Measurements from ENCODE around the gene ZMYND19. TPM values are rescaled to one million over a fixed set of nuclear protein-coding genes. Genes with fewer than 3 reads are reported as not detected.

The ZMYND19 gene
- total and polyA plus RNA-seq, 2 of the 4 experiments (the other 2 are of a cell fraction): 14.3 to 21.4 TPM

DNA sequence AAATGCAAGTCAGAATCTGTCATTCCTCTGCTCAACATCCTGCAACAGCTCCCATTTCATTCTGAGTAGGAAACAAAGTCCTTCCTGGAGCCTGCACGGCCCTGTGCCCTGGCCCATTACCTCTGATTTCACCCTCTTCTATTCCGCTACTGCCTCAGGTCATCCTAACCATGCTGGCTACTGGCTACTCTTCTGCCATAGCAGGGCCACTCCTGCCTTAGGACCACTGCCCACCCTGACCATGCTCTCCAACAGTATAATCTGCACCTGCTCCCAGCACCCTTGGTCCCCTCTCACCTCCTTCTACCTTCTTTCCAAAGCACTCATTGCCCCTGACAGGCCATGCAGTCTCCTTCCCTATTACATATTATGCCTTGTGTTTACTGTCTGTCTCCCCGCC lies 19.7 kb downstream of the ZMYND19 start:
- BruUV-seq (replicated peaks): no TSS peak

More for the DNA sequence above, 19.7 kb downstream of the ZMYND19 start:
- Histone ChIP-seq H3K4me2 (ENCODE audit: low read depth, low read length) (no peak overlapping the region), H2BK20ac (ENCODE audit: low read depth, low read length) (no peak overlapping the region), H3K27ac (ENCODE audit: insufficient read depth, low read length) (no peak overlapping the region), H3K4ac (ENCODE audit: low read depth, low read length) (no peak overlapping the region), H2BK120ac (ENCODE audit: low read depth, low read length) (no peak overlapping the region), H3K23ac (ENCODE audit: low read depth, low read length) (no peak overlapping the region), H3K9me3 (ENCODE audit: control insufficient read depth, insufficient read depth, low read length) (no peaks in the 10 kb centered on the region), H3K14ac (replicated peaks; ENCODE audit: low read depth, low read length) (no peak overlapping the region), H3K36me3 (ENCODE audit: control insufficient read depth, insufficient read depth, low read length) (peaks cover 38% of the 10 kb centered on the region), H4K91ac (ENCODE audit: insufficient read depth, low read depth, low read length) (no peak overlapping the region), H4K20me1 (ENCODE audit: insufficient read depth, low read length) (peaks cover 7% of the 10 kb centered on the region), H4K8ac (ENCODE audit: low read depth in 2 of 2, low read length in 2 of 2) (no peak overlapping the region), H3K27me3 (ENCODE audit: control insufficient read depth, insufficient read depth, low read length) (no peaks in the 10 kb centered on the region), H3K9ac (ENCODE audit: low read depth, low read length) (no peak overlapping the region), H3K56ac (ENCODE audit: extremely low read depth, insufficient read depth, low read length) (no peak overlapping the region), H3K4me3 (ENCODE audit: insufficient read depth, low read depth, low read length) (no peak overlapping the region), H3K79me1 (ENCODE audit: low read depth in 1 of 2, low read length in 2 of 2) (peaks cover 36 to 51% of the 10 kb centered on the region in 2 experiments), H3K18ac (ENCODE audit: low read depth, low read length) (no peak overlapping the region), H2AK9ac (replicated peaks; ENCODE audit: low read depth, low read length, poor library complexity) (no peak overlapping the region), H2BK5ac (ENCODE audit: low read depth, low read length, poor library complexity, severe bottlenecking) (no peak overlapping the region), H4K5ac (ENCODE audit: low read depth, low read length) (no peak overlapping the region), H2BK15ac (ENCODE audit: low read depth, low read length) (no peak overlapping the region), H2AFZ (replicated peaks; ENCODE audit: low read length, poor library complexity) (no peak overlapping the region), H3K4me1 (ENCODE audit: control insufficient read depth, insufficient read depth, low read length) (no peaks in the 10 kb centered on the region), H2AK5ac (ENCODE audit: low read depth, low read length) (no peak overlapping the region), H3K9me1 (ENCODE audit: insufficient read depth, low read length) (peaks cover 7% of the 10 kb centered on the region)
- dilution Hi-C loops (cut with HindIII; ENCODE audit: low sequenced_read_pairs, unreplicated experiment): no loop called here
- POLR2A ChIA-PET (ENCODE audit: unreplicated experiment): no interaction called here
- 90% methylated on average over 2 of the region's 3 CpGs; no CpG with 5 or more reads in 1 of the 2 experiments for WGBS, 2 experiments (ENCODE audit: extremely low coverage in 2 of 2, insufficient read length in 1 of 2)
- no peak for DNase-seq
- CTCF ChIA-PET: no interaction called here
- intact Hi-C loops (cut with micrococcal nuclease): no loop called here
- no peak for ATAC-seq (ENCODE audit: low read depth)
- in situ Hi-C loops (cut with MboI; ENCODE audit: low sequenced_read_pairs): no loop called here
- TF ChIP-seq USF2 (IDR thresholded peaks at IDR 0.05; ENCODE audit: low read depth, low read length) (no peak), ELK1 (IDR thresholded peaks at IDR 0.05; ENCODE audit: borderline replicate concordance, low read depth, low read length) (no peak), BHLHE40 (IDR thresholded peaks at IDR 0.05; ENCODE audit: low read depth, low read length) (no peak), MXI1 (IDR thresholded peaks at IDR 0.05; ENCODE audit: borderline replicate concordance, low read depth, low read length) (no peak), RAD21 (IDR thresholded peaks at IDR 0.05; ENCODE audit: low read length) (no peak)
